Measurements from ENCODE around the gene PRIM2.
"Not testable (repeated sequence)": the region's sequence is repeated elsewhere in the genome, so short reads cannot be mapped to it uniquely, and the experiment has no call there.

Gene PRIM2

DNA sequence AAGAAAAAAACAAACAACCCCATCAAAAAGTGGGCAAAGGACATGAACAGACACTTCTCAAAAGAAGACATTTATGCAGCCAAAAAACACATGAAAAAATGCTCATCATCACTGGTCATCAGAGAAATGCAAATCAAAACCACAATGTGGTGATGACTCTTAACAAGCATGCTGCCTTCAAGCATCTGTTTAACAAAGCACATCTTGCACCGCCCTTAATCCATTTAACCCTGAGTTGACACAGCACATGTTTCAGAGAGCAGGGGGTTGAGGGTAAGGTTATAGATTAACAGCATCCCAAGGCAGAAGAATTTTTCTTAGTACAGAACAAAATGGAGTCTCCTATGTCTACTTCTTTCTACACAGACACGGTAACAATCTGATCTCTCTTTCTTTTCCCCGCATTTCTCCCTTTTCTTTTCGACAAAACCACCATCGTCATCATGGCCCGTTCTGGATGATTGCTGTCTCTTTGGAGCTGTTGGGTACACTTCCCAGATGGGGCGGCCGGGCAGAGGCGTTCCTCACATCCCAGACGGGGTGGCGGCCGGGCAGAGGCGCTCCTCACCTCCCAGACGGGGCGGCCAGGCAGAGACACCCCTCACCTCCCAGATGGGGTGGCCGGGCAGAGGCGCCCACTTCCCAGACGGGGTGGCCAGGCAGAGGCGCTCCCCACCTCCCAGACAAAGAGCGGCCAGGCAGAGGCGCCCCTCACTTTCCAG, 7.2 kb upstream of the PRIM2 start:
- peak; percentile 78 for DNase-seq

DNA sequence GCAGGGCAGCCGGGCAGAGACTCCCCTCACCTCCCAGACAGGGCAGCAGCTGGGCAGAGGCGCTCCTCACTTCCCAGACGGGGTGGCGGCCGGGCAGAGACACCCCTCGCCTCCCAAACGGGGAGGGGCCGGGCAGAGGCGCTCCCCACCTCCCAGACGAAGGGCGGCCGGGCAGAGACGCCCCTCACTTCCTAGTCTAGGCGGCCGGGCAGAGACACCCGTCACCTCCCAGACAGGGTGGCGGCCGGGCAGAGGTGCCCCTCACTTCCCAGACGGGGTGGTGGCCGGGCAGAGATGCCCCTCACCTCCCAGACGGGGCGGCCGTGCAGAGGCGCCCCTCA, 6.6 kb upstream of the PRIM2 start:
- no peak for DNase-seq

DNA sequence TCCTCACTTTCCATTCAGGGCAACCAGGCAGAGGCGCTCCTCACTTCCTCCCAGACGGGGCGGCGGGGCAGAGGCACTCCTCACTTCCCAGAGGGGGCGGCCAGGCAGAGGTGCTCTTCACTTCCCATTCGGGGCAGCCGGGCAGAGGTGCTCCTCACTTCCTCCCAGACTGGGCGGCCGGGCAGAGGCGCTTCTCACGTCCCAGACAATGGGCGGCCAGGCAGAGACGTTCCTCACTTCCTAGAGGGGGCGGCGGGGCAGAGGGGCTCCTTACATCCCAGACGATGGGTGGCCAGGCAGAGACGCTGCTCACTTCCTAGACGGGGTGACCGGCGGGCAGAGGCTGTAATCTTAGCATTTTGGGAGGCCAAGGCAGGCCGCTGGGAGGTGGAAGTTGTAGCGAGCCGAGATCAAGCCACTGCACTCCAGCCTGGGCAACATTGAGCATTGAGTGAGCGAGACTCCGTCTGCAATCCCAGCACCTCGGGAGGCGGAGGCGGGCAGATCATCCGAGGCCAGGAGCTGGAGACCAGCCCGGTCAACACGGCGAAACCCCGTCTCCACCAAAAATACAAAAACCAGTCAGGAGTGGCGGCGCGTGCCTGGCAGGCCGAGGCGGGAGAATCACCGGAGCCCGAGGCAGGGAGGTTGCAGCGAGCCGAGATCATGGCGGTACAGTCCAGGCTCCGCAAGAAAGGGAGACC, 6.0 kb upstream of the PRIM2 start:
- DNase-seq = not testable (repeated sequence)

DNA sequence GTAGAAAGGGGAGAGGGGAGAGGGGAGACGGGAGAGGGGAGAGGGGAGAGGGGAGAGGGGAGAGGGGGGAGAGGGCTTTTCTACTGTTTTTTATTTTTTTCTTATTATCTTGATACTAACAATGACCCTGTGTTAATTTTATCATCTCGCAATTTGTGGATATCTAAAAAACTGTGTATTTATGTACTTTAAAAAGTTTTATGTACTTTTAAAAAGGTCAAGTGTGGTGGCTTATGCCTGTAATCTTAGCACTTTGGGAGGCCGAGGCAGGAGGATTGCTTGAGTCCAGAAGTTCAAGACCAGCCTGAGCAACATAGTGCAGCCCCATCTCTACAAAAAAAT, 5.5 kb upstream of the PRIM2 start:
- no peak for DNase-seq

DNA sequence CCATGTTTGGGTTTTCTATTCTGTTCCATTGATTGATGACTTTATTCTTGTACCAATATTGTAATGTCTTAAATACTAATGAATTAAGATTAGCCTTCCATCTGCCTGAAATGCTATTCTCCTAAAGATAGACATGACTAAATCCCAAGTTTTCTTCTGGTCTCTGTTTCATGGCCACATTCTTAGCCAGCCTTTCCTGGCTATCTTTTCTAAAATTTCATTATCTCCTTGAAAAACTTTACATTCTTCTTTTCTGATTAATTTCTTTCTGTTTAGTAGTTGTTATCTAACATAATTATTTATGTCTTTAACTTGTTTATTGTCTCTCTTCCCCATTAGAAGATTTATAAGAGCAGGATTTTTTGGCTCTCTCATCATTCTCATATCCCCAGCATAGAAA, 4.4 kb upstream of the PRIM2 start:
- DNase-seq = no peak

DNA sequence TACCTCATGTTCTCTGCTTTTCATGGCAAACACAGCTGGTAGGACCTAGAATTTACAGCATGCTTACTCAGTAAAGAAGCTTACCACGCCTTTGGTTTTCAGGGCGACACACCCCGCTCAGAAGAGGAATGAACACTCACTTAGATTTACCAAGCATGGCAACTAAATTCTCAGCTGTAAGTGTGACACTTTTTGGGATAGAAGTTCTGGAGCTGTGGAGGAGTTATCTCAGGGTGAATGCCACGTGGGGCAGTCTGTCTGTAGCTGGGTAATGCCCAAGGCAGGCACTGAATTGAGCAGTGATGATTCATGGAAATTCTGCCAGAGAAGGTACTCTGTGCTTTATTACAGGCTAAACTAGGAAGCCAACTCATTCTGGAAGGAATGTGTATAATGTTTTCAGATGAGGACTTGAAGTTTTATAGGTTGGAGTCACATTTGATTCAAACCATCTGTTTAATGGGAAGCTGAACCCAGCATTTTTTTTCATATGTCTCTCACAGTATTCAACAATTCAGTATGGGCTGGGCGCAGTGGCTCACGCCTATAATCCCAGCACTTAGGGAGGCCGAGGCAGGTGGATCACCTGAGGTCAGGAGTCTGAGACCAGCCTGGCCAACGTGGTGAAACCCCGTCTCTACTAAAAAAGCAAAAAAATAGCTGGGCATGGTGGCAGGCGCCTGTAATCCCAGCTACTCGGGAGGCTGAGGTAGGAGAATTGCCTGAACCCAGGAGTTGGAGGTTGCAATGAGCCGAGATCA, 3.5 kb upstream of the PRIM2 start:
- peak; percentile 99 for DNase-seq

DNA sequence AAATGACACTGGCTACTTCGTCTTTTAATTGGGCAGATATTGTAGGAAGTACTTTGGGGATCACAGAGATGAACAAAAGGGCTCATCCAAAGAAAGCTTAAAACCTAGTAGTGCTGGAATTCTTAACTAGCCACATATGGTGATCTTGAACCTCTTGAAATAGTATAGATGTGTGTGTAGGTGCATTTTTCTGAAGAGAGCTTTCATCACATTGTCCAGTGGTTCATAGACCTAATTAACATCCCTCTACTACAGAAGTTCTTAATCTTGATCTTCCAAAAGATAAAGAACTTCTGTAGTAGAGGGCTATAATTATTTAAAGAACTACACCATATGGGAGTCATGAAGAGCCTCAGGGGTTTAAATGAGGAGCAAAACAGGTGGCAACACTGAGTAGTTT, 2.3 kb upstream of the PRIM2 start:
- DNase-seq = peak; percentile 47

DNA sequence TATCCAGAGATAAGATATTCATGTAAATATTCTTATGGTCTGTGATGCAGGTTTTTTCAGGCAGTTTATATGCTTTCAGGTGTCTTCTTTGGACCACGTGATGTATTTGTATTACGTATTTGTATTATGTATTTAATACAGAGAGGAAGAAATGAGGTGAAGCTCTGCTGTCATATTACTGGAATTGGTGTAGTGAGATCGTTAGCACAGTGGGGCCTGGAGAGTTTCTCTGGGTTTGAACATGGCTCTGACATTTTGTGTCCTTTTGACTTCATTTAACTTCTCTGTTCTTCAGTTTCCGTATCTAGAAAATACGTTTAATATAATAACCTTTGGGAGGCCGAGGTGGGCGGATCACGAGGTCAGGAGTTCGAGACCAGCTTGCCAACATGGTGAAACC, 1.6 kb upstream of the PRIM2 start:
- no peak for DNase-seq

DNA sequence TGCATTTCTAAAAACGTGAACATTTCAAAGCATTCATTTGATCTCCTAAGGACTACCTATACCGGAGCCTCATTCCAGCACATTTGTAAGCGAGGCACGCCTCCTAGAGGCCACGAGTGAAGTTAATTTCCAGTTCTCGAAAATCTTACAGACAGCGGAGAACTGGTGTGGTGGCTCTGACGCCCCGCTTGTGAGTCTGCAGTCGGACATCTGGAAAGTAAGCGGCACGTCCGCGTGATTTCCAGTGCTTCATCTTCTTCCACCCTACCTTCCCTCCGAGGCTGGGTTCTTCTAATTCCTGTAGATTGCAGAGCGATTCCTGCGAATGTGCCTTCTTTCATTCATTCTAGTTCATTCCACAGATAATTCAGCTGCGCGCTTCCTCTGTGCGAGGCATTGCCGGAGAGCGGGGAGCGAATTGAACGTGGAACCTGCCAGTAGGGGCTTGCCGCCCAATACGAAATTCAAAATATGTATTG, 810 bp upstream of the PRIM2 start:
- peak; percentile 92 for DNase-seq

DNA sequence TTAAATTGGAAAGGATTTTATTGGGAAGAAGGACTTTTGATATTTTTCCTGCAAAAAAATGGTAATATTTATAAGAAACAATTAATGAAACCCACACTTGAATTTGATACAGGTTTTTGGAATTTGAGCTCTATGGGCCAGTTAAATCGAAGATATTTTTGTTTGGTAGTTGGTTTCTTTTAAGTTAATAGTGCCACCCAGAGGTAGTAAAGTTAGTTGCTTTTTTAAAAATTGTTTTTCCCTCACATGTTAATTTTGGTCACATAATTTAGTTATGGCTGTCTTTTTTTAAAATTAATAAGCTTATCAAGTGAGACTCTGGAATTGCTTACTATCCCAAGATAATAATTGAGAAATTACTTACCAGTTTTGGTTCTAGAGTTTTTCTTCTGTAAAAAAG, 7.1 kb downstream of the PRIM2 start:
- no peak for DNase-seq

DNA sequence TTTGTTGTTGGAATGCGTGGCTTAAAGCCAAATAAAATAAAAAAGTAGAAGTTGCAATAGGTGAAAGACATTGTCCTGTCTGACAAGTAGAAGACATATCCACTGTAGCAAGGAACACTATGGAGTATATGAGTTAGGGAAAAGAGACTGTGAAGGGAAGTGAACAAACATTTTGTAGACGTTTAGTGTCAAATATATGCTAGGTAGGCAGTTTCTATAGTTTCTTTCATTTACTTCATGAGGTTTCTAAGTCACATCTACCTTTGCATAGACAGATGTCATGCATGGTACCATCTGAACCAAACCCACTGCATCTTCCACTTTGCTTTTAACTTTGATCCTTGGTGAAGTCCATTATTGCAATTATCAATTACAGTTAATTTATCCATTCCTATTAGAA, 9.9 kb downstream of the PRIM2 start:
- DNase-seq = no peak

DNA sequence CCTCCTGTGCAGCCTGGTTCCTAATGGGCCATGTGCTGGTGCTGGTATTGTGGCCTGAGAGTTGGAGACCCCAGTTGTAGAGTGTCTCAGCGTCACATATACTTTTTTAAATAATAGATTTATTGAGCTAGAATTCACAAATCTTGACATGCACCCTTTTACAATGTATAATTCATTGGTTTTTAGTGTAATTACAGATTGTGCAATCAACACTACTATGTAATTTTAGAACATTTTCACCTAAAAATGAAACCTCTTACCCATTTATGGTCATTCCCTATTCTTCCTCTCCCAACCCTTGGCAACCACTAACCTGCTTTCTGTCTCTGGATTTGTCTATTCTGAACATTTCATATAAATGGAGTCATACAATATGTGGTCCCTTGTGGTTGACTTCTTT, 10.6 kb downstream of the PRIM2 start:
- DNase-seq = no peak

DNA sequence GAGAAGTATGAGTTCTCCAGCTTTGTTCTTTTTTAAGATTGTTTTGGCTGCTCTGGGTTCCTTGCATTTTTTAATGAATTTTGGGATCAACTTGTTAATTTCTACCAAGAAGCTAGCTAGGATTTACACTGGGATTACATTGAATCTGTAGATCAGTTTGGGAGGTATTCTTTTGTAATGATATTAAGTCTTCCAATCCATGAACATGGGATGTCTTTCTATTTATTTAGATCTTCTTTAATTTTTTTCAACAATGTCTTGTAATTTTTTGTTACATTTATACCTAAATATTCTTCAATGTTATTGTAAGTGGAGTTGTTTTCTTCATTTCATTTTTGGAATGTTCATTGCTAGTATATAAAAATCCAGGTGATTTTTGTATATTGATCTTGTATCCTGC, 12.5 kb downstream of the PRIM2 start:
- DNase-seq = no peak

DNA sequence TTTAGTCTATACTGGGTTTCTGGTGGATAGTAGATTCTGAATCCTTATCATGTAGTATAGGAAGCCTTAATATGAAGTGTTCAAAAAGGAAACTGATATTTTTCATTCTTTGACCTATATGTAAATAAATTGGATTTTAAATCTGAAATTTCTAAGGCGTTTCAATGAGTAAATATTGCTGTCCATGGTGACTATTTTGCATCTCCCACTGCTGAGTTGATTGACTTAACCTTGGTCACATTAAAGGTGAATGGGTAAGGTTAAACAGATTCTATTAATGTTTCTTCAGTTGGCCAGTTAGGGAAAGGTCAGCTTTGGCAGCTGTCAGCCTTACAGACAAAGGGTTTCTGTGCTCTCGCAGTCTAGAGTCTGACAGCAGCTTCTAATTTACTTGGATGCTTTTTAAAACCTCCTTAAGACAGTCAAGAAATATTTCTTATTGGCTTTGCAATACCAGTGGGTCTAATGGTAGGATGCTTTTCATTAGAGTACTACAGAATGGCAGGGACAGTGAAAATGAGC, 24.8 kb downstream of the PRIM2 start:
- no peak for DNase-seq

DNA sequence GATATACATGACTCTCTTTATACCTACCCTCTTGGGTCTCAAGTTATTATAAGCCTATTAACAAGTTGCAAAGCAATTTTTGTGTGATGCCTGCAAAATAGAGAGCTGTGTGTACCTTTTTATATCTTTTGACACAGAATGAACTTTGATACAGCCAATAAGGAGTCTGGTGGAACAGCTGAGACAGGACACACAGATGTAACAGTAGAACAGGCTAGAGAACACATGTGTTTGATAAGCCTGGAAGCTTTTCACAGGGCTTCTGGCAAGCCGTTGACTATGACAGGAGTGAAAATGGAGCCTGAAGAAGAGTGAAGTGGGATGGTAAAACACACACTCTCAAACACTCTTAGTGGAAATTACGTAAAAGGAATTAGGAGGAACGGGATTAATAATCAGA, 25.9 kb downstream of the PRIM2 start:
- not testable (repeated sequence) for DNase-seq

DNA sequence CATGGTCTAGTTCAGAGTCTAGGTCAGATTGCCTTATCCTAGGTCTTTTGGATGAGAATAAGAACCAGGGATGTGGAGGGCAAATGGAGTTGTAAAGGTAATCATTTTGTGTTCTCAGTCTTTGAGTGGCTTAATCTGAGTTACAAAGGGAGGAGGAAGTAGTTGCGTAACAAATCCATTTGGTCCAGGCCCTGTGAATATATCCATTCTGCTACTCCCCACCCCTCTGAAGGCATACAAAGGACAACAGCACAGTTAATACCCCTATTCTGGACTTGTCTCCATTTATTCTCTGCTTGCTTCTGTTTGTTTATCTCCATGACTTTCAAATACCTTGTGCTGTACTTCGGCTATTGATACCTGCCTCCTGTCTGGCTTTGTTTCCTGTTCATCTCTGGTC, 29.3 kb downstream of the PRIM2 start:
- DNase-seq = not testable (repeated sequence)

DNA sequence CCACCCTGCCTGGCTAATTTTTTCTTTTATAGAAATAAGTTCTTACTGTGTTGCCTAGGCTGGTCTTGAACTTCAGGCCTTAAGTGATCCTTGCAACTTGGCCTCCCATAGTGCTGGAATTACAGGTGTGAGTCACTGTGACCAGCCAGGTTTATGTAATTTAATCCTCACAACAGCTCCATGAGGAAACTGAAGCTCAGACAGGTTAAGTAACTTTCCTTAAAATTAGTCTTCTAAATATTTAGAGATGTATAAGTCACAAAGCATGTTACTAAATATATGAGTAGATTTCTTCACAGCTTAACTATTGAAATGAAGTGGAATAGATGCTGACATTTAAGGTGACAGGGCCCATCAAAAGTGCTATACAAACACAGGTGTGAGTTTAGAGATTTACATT, 30.2 kb downstream of the PRIM2 start:
- DNase-seq = not testable (repeated sequence)

DNA sequence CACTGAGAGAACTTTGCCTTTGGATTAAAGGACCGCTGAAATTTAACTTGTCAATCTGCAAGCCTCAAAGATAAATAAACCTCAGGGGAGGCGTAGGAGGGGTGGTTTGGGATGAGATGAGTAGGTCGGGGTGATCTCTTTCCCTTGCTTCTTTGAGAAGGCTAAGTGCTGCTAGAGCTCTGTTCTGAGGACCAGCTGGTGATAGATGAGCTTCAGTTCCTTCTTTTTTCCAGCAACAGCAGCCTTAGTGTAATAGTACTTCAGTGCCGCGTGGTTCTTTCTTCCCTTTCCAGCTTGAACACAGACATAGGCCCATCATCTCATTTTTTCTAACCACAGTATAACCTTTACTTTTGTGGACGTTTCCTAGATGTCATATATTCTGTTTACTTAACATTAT, 33.0 kb downstream of the PRIM2 start:
- not testable (repeated sequence) for DNase-seq

DNA sequence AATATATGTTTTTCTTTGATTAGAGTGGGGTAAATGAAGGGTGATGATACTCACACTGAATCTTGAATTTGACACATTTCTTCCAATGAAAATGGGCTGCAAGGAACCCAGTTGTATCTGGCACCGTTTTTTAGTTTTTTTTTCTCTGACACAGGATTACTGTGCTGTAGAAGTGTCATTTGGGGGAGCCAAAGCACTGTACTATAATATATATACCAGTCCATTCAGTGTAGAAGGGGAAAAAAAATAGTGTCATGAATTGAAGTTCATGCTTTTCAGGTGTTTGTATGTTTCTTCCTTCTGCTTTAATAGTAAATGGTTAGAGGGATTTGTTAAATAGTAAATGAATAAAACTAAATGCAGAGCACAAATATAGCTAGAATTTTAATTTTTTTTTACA, 35.2 kb downstream of the PRIM2 start:
- DNase-seq = not testable (repeated sequence)

DNA sequence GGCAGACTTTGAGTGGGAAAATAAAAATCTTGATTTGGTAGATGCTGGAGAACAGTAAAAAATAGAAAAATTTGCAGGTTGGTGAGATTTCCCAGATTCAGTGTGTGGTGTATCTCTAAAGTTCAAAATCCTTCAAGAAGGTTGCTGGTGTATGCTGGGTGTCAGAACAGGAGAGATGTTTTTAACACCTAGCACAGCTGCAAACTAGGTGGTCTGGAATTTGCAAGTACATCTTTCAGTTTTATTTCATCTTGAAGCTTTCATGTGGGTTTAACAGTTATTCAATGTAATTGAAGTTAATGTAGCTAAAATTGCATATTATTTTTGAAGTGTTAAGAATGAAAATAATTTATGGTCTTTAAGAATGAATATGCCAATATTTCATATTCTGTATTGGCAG, 40.9 kb downstream of the PRIM2 start:
- DNase-seq = not testable (repeated sequence)

DNA sequence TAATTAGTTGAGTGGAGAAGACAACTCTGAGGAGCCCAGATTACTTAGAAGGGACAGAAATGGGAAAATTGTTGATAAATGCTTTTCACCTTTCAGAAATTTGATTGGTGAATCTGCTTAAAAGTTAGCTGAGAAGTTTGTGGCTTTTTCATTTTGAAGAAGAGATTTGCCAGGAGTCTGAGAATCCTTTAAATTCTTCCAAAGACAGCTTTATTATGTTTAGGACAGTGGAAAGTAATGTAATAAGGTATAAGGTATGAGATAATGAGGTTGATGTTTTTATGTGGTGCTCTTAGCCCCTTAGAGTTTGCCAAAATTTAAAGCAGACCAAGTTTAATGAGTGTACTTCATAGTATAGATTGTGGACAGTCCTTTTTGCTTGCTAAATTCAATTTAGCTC, 42.3 kb downstream of the PRIM2 start:
- not testable (repeated sequence) for DNase-seq

DNA sequence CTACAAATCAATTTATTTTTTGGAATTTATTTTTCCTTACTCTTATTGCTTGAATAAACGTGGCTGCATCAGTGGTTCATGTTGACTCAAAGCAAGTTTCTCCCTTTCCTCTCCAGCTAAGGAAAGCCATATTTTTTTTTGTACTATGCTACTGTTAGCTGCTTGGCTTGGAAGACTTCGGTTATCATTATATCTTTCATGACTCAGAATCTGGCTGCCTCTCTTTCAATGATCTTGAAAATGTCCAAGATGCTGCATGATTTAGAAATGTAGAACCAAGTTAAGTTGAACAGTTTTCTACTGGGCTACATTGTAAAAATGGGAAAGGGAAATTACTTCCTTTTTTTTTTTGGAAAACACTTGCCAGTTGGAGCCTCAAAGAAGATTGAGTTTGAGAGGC, 44.9 kb downstream of the PRIM2 start:
- peak; percentile 23 for DNase-seq

DNA sequence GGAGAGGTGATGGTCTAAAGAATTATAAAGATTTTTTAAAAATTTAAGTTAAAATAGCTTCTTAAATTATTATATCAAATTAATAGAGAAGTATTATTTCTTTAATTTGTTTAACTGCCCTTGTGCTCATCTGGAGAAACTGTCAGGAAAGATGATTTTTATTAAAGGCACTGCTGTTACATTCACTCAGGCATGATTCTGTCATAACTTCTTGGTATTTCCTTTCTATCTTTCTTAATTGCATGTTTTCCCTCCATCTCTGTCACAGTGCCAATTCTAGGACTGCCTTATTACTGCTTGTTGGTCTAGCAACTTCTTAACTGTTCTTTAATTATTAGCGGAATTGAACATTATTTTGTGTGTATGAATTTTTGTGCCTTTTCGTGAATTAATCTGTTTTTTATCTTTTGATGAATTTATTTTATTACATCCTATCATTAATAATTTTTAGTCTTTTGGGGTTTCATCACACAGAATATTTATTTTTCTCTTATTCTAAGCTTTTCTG, 47.7 kb downstream of the PRIM2 start:
- DNase-seq = peak; percentile 68

Data from fibroblast of skin of right biceps (primary cell).